ENCODE results near the gene PHETA2. TPM values are rescaled to one million over a fixed set of nuclear protein-coding genes. Genes with fewer than 3 reads are reported as not detected.
"Not testable (repeated sequence)": the region's sequence is repeated elsewhere in the genome, so short reads cannot be mapped to it uniquely, and the experiment has no call there.

PHETA2 gene
- total RNA-seq, 1 experiment from 2014 or later = 5.7 TPM

DNA sequence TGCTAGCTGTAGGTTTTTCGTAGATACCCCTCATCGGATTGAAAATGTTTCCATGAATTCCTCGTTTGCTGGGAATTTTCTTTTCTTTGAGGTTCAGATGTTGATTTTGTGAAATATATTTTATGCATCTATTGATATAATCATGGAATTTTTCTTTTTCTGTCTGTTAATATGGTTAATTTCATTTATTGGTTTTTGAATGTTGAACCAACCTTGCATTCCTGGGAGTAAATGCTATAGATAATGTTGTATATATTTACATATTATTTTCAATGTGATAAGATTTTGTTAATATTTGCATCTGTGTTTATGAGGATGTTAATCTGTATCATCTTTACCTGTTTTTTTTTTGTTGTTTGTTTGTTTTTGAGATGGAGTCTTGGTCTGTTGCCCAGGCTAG lies 27.2 kb downstream of the PHETA2 start:
- H3K4me3 Mint-ChIP-seq = no peak overlapping the region
- H3K27ac Mint-ChIP-seq = no peak overlapping the region
- no peak for TF ChIP-seq ZNF138 (CRISPR knock-in tag; conservative IDR thresholded peaks at IDR 0.05)
- TF ChIP-seq, protein P1, sequence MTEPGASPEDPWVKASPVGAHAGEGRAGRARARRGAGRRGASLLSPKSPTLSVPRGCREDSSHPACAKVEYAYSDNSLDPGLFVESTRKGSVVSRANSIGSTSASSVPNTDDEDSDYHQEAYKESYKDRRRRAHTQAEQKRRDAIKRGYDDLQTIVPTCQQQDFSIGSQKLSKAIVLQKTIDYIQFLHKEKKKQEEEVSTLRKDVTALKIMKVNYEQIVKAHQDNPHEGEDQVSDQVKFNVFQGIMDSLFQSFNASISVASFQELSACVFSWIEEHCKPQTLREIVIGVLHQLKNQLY (CRISPR knock-in tag; IDR thresholded peaks at IDR 0.05) = no peak
- TF ChIP-seq NR3C1 (CRISPR knock-in tag; conservative IDR thresholded peaks at IDR 0.05; ENCODE audit: low read depth) = no peak
- no peak for TF ChIP-seq RORB (CRISPR knock-in tag; IDR thresholded peaks at IDR 0.05)
- H3K4me1 Mint-ChIP-seq = no peaks in the 10 kb centered on the region
- DNase-seq (ENCODE audit: low spot score) = no peak
- ChIA-PET POLR2A (no interaction called here), CTCF (interaction anchor here (1.2 kb wide), 1 partner anchor 12 kb away, joined by 3 read pairs; no protein-coding TSS in a partner anchor)
- peaks cover 34% of the 10 kb centered on the region for H3K36me3 Mint-ChIP-seq
- peaks cover 47% of the 10 kb centered on the region for H3K9me3 Mint-ChIP-seq
- H3K27me3 Mint-ChIP-seq (ENCODE audit: low read depth) = peaks cover 25% of the 10 kb centered on the region
- ATAC-seq = no peak

DNA sequence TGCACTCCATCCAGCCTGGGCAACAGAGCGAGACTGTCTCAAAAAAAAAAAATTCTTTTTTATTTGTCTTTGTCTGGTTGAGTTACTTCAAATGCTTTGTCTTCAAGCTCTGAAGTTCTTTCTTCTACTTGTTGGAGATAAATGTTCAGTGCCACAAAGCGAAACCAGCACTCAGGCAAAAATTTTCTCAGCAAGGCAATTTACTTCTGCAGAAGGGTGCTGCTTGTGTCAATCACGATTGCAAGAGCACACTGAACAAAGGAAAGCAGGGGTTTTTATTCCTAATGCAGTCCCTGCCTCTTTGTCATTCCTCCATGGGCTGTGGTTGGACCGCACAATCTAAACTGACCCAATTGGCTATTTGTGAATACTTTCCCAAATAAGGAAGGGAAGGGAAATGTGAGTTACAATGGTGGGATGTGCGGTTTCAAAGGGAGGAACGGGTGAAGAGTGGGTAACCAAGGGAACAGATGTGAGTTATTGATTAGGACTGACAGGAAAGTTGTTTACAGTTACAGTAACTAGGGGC lies 30.3 kb downstream of the PHETA2 start:
- POLR2A ChIA-PET, H3K4me1 Mint-ChIP-seq: not testable (repeated sequence)

DNA sequence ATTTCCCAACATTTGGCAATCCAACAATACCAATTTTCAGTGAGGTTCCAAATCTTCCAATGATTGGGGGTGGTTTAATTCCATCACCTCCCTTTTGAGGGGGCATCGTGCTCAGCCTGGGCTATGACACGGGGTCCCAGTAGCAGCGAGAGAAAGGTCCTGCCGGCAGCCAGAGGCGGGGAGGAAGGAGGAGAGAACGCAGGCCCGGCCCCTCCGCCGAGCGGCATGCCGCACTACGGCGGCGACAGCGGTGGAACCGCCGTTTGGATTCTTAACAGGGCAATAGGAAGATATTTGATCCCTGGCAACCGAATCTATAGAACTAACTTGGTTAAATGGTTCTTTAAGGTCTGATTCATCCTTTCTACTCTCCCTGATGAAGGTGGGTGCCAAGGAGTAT lies 34.8 kb downstream of the PHETA2 start:
- CTCF ChIA-PET = interaction anchor here (6.2 kb wide), 1 partner anchor 19 kb away, joined by 87 read pairs; the partner anchor contains the start of gene NDUFA6
- TF ChIP-seq ATF1 (CRISPR knock-in tag; IDR thresholded peaks at IDR 0.05) = no peak
- no peak for TF ChIP-seq RELA (CRISPR knock-in tag; IDR thresholded peaks at IDR 0.05; ENCODE audit: borderline replicate concordance)
- TF ChIP-seq, protein P2, sequence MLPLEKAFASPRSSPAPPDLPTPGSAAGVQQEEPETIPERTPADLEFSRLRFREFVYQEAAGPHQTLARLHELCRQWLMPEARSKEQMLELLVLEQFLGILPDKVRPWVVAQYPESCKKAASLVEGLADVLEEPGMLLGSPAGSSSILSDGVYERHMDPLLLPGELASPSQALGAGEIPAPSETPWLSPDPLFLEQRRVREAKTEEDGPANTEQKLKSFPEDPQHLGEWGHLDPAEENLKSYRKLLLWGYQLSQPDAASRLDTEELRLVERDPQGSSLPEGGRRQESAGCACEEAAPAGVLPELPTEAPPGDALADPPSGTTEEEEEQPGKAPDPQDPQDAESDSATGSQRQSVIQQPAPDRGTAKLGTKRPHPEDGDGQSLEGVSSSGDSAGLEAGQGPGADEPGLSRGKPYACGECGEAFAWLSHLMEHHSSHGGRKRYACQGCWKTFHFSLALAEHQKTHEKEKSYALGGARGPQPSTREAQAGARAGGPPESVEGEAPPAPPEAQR (CRISPR knock-in tag; IDR thresholded peaks at IDR 0.05) = no peak
- no peak for TF ChIP-seq RORB (CRISPR knock-in tag; IDR thresholded peaks at IDR 0.05)
- TF ChIP-seq, protein P3, sequence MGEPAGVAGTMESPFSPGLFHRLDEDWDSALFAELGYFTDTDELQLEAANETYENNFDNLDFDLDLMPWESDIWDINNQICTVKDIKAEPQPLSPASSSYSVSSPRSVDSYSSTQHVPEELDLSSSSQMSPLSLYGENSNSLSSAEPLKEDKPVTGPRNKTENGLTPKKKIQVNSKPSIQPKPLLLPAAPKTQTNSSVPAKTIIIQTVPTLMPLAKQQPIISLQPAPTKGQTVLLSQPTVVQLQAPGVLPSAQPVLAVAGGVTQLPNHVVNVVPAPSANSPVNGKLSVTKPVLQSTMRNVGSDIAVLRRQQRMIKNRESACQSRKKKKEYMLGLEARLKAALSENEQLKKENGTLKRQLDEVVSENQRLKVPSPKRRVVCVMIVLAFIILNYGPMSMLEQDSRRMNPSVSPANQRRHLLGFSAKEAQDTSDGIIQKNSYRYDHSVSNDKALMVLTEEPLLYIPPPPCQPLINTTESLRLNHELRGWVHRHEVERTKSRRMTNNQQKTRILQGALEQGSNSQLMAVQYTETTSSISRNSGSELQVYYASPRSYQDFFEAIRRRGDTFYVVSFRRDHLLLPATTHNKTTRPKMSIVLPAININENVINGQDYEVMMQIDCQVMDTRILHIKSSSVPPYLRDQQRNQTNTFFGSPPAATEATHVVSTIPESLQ (CRISPR knock-in tag; IDR thresholded peaks at IDR 0.05) = no peak
- no peak for TF ChIP-seq SMAD3 (CRISPR knock-in tag; IDR thresholded peaks at IDR 0.05; ENCODE audit: borderline replicate concordance)
- TF ChIP-seq FOXJ3 (CRISPR knock-in tag; IDR thresholded peaks at IDR 0.05; ENCODE audit: borderline replicate concordance) = no peak
- TF ChIP-seq TCF7 (CRISPR knock-in tag; IDR thresholded peaks at IDR 0.05; ENCODE audit: low read depth) = no peak
- no peak for TF ChIP-seq TP53 (CRISPR knock-in tag; IDR thresholded peaks at IDR 0.05)
- TF ChIP-seq NFATC4 (CRISPR knock-in tag; IDR thresholded peaks at IDR 0.05) = no peak
- no peak for TF ChIP-seq NR3C1 (CRISPR knock-in tag; conservative IDR thresholded peaks at IDR 0.05; ENCODE audit: low read depth)
- no peak for TF ChIP-seq SOX15 (CRISPR knock-in tag; IDR thresholded peaks at IDR 0.05)

More for the DNA sequence above, 30.3 kb downstream of the PHETA2 start:
- CTCF ChIA-PET = interaction anchor here (1.3 kb wide), 1 partner anchor 13 kb away, joined by 3 read pairs; no protein-coding TSS in a partner anchor
- not testable (repeated sequence) for H3K27ac Mint-ChIP-seq; ATAC-seq; DNase-seq (ENCODE audit: low spot score); H3K4me3 Mint-ChIP-seq
- H3K27me3 Mint-ChIP-seq (ENCODE audit: low read depth) = peaks cover 30% of the 10 kb centered on the region
- H3K9me3 Mint-ChIP-seq = peaks cover 35% of the 10 kb centered on the region
- H3K36me3 Mint-ChIP-seq = peaks cover 29% of the 10 kb centered on the region

DNA sequence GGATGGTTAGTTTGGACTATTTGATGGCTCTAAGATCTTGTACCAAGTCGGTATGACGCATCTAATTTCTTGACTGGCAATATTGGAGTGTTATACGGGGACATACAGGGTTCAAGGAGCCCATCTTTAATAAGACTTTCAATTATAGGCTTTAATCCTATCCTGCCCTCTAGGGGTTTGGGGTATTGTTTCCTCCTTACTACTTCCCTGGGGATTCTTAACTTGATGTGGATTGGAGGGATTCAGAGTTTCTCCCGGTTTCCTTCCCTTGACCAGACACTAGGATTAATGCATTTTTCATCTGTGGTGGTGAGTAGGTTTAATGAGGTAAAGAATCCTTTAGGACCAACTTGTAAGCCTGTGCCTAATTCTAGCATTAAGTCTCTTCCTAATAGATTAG lies 37.8 kb downstream of the PHETA2 start:
- Mint-ChIP-seq H3K27me3 (ENCODE audit: low read depth) (peaks cover 33% of the 10 kb centered on the region), H3K4me3 (no peak overlapping the region), H3K36me3 (peaks cover 7% of the 10 kb centered on the region), H3K9me3 (peaks cover 13% of the 10 kb centered on the region), H3K4me1 (peaks cover 7% of the 10 kb centered on the region), H3K27ac (no peak overlapping the region; the same call in 1 of the 2 replicates)
- peak; percentile 49; the same call in 1 of the 2 replicates for ATAC-seq
- DNase-seq (ENCODE audit: low spot score) = no peak
- ChIA-PET POLR2A (no interaction called here), CTCF (interaction anchor here (1.4 to 6.2 kb wide), 11 partner anchors 22 to 332 kb away, joined by 3 to 87 read pairs (median 8); partner anchors contain the start of genes CENPM, NAGA, NDUFA6 and SEPTIN3)
- TF ChIP-seq, protein P4, sequence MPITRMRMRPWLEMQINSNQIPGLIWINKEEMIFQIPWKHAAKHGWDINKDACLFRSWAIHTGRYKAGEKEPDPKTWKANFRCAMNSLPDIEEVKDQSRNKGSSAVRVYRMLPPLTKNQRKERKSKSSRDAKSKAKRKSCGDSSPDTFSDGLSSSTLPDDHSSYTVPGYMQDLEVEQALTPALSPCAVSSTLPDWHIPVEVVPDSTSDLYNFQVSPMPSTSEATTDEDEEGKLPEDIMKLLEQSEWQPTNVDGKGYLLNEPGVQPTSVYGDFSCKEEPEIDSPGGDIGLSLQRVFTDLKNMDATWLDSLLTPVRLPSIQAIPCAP (CRISPR knock-in tag; IDR thresholded peaks at IDR 0.05) = no peak
- TF ChIP-seq HMGA2 (CRISPR knock-in tag; IDR thresholded peaks at IDR 0.05) (no peak), SMAD4 (CRISPR knock-in tag; IDR thresholded peaks at IDR 0.05) (no peak), CREB1 (CRISPR knock-in tag; IDR thresholded peaks at IDR 0.05) (no peak), ATF1 (CRISPR knock-in tag; IDR thresholded peaks at IDR 0.05) (no peak)
- TF ChIP-seq, protein P5, sequence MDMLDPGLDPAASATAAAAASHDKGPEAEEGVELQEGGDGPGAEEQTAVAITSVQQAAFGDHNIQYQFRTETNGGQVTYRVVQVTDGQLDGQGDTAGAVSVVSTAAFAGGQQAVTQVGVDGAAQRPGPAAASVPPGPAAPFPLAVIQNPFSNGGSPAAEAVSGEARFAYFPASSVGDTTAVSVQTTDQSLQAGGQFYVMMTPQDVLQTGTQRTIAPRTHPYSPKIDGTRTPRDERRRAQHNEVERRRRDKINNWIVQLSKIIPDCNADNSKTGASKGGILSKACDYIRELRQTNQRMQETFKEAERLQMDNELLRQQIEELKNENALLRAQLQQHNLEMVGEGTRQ (CRISPR knock-in tag; IDR thresholded peaks at IDR 0.05) = no peak
- TF ChIP-seq, protein P6, sequence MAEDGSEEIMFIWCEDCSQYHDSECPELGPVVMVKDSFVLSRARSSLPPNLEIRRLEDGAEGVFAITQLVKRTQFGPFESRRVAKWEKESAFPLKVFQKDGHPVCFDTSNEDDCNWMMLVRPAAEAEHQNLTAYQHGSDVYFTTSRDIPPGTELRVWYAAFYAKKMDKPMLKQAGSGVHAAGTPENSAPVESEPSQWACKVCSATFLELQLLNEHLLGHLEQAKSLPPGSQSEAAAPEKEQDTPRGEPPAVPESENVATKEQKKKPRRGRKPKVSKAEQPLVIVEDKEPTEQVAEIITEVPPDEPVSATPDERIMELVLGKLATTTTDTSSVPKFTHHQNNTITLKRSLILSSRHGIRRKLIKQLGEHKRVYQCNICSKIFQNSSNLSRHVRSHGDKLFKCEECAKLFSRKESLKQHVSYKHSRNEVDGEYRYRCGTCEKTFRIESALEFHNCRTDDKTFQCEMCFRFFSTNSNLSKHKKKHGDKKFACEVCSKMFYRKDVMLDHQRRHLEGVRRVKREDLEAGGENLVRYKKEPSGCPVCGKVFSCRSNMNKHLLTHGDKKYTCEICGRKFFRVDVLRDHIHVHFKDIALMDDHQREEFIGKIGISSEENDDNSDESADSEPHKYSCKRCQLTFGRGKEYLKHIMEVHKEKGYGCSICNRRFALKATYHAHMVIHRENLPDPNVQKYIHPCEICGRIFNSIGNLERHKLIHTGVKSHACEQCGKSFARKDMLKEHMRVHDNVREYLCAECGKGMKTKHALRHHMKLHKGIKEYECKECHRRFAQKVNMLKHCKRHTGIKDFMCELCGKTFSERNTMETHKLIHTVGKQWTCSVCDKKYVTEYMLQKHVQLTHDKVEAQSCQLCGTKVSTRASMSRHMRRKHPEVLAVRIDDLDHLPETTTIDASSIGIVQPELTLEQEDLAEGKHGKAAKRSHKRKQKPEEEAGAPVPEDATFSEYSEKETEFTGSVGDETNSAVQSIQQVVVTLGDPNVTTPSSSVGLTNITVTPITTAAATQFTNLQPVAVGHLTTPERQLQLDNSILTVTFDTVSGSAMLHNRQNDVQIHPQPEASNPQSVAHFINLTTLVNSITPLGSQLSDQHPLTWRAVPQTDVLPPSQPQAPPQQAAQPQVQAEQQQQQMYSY (CRISPR knock-in tag; IDR thresholded peaks at IDR 0.05) = no peak

More for the DNA sequence above, 34.8 kb downstream of the PHETA2 start:
- Mint-ChIP-seq H3K36me3 (peaks cover 10% of the 10 kb centered on the region), H3K4me1 (peaks cover 7% of the 10 kb centered on the region), H3K27me3 (ENCODE audit: low read depth) (peaks cover 25% of the 10 kb centered on the region), H3K9me3 (peaks cover 15% of the 10 kb centered on the region), H3K27ac (no peak overlapping the region), H3K4me3 (no peak overlapping the region)
- no peak for DNase-seq (ENCODE audit: low spot score)
- POLR2A ChIA-PET = no interaction called here
- peak; percentile 57; the same call in 1 of the 2 replicates for ATAC-seq

Measured in WTC11 (cell line).